Hematopoietic multipotent progenitor cell treated with erythropoietin and hydrocortisone succinate and interleukin-3 and kit ligand, for 8 days (in vitro differentiated cells): ENCODE results near the gene MTHFS.

Experiments used
- DNase-seq: peaks from one replicate; pipeline ENCODE4 v3.0.0-alpha.2; 2015

MTHFS gene

DNA sequence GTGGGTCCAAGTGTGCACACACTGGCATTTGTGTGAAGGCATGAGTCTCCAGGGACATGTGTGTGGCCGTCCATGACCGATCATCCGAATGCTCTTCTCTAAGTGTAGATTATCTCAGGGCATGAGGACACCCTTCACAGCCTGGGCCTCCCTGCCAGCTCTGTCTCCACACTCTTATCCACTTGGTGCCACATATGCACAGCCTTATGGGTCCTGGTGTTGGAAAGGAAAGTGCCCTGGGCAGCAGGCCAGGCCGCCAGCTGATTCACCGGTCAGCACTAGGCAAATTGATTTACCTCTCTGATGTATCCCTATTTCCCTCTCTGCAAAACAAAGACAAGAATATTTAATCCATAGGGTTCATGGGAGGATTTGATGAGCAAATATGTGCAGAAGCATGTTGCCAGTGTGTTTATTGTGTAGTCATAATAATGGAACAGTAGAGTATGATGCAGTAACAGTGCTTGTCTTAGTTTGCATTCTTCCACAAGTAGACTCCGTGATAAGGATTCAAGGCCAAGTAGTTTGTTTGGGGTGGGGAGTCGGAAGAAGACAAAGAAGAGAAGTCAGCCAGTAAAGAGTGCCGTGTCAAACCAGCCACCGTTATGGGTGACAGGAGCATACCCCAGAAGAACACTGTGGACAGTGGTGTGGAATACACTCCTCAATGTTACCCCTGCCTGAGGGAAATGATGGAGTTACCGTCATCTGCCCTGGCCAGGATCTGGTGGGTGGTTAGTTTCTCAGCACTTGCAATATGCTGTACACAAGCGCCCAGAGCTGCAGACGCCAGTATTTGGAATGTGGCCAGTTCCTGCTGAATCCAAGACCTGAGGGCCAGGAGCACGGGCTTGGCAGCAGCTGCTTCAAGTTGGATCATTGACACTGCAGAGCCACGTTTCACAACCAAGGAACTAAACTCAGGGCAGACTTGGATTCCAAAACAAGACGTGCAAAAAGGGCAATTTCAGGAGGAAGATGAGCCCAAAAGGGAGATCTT lies 85.1 kb downstream of the MTHFS start:
- no peak for DNase-seq

DNA sequence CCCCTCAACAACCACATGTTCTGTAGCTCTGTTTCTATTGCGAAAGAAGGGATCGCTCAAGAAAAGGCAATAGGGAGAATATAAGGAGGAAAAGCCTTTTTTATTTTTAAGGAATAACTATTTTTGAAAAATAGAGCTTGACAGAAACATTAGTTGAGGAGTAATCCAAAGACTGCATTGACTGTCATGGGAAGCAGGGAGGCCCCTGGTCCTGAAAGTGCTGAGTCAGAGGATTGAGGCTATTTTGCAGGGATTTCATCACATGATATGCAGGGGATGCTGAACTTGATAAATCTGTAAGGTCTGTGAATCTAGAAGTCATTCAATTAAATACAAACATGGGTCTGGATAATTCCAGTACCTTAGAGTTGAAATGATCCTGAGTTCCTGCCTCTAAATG lies 92.0 kb downstream of the MTHFS start:
- DNase-seq = no peak

DNA sequence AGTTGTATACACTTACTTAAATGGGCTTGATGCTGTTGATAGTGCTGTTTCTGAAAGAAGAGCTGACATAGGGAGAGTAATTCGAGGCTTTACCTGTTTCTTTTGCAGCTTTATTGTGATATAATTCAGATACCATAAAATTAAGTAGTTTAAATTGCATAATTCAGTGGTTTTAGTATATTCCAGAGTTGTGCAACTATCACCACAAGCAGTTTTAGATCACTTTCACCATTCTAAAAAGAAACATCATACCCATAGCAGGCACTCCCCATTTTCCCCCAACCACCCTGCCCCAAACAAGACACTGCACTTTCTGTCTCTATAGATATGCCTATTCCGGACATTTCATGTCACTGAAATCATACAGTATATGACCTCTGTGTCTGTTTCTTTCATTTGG lies 98.5 kb downstream of the MTHFS start:
- no peak for DNase-seq
